ENCODE results near the gene CYSRT1. TPM values are rescaled to one million over a fixed set of nuclear protein-coding genes. Genes with fewer than 3 reads are reported as not detected.

Gene CYSRT1
- total and polyA plus RNA-seq, 2 donors (not counting 1 experiment from before 2014, with no cell fraction given): 0.22 to 0.51 TPM

DNA sequence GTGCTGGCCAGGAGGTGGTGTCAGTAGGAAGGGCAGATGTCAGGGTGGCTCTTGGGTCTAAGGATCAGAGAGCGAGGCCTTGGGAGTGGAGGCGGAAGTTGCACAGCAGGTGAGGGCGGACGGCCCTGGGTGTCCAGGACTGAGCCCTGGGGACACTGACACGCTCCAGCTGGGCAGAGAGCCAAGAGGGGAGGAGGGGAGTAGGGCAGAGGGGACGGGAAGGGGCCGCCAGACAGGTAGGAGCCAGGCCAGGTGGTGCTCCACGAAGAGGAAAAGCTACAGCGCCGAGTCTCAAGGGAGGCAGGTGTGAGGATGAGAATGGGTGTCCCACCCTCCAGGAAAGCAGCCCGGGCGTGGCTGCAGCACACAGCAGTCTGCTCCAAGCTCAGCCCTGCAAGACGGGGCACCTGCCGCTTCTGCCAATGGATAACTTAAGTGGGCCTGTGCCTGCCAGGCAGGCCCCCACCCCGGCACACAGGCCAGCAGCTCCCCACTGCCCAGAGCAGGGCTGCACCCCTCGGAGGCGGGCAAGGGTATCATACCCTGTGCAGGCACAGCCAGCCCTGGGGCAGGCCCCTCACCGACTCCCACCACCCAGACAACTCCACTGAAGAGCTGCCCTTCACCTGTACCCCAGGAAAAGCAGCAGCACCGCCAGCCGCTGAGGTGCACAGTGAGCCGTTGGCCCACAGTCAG, 29.3 kb upstream of the CYSRT1 start:
- Histone ChIP-seq H3K36me3 (replicated peaks in 1 of 2; ENCODE audit: control extremely low read depth in 1 of 2, control insufficient read depth in 1 of 2, extremely low read depth in 1 of 2, insufficient read depth in 2 of 2, low read length in 1 of 2) (peaks cover 0 to 8% of the 10 kb centered on the region in 2 experiments), H3K4me2 (replicated peaks; ENCODE audit: low read depth, low read length, poor library complexity, severe bottlenecking) (no peak overlapping the region), H3K4me1 (ENCODE audit: control insufficient read depth in 2 of 2, insufficient read depth in 2 of 2, low read length in 2 of 2) (peaks cover 8 to 9% of the 10 kb centered on the region in 2 donors), H3K4me3 (ENCODE audit: control extremely low read depth in 1 of 5, extremely low read depth in 1 of 5, insufficient read depth in 1 of 5, low read depth in 2 of 5, low read length in 4 of 5) (no peak overlapping the region), H3K79me2 (ENCODE audit: control insufficient read depth, insufficient read depth, low read length) (peaks cover 82% of the 10 kb centered on the region), H3K9me3 (ENCODE audit: control extremely low read depth in 1 of 3, control insufficient read depth in 2 of 3, insufficient read depth in 1 of 3, low read length in 2 of 3) (no peaks in the 10 kb centered on the region), H3K27ac (ENCODE audit: low read length in 2 of 2) (no peak overlapping the region), H3K9ac (ENCODE audit: low read length) (no peak overlapping the region), H4K20me1 (ENCODE audit: control insufficient read depth, insufficient read depth, low read length, poor library complexity, severe bottlenecking) (peaks cover 42% of the 10 kb centered on the region), H3K27me3 (replicated peaks in 1 of 4; ENCODE audit: control extremely low read depth in 1 of 4, control insufficient read depth in 3 of 4, insufficient read depth in 4 of 4, low read length in 3 of 4) (peaks cover 0 to 6% (median 0%) of the 10 kb centered on the region in 4 experiments), H2AFZ (ENCODE audit: insufficient read depth, low read depth, low read length, poor library complexity, severe bottlenecking) (no peak overlapping the region)
- Mint-ChIP-seq H3K4me3 (no peak overlapping the region), H3K4me1 (peaks cover 6% of the 10 kb centered on the region), H3K27ac (no peak overlapping the region), H3K9me3 (ENCODE audit: insufficient read depth) (no peaks in the 10 kb centered on the region), H3K27me3 (no peaks in the 10 kb centered on the region)
- intact Hi-C loops (cut with micrococcal nuclease): no loop called here
- CTCF ChIA-PET: no interaction called here
- 95% methylated on average over 21 of the region's 21 CpGs for WGBS (ENCODE audit: insufficient coverage)
- TF ChIP-seq, protein P1, sequence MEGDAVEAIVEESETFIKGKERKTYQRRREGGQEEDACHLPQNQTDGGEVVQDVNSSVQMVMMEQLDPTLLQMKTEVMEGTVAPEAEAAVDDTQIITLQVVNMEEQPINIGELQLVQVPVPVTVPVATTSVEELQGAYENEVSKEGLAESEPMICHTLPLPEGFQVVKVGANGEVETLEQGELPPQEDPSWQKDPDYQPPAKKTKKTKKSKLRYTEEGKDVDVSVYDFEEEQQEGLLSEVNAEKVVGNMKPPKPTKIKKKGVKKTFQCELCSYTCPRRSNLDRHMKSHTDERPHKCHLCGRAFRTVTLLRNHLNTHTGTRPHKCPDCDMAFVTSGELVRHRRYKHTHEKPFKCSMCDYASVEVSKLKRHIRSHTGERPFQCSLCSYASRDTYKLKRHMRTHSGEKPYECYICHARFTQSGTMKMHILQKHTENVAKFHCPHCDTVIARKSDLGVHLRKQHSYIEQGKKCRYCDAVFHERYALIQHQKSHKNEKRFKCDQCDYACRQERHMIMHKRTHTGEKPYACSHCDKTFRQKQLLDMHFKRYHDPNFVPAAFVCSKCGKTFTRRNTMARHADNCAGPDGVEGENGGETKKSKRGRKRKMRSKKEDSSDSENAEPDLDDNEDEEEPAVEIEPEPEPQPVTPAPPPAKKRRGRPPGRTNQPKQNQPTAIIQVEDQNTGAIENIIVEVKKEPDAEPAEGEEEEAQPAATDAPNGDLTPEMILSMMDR (IDR thresholded peaks at IDR 0.05): no peak
- no peak for TF ChIP-seq EZH2 (IDR thresholded peaks at IDR 0.05; ENCODE audit: borderline replicate concordance, insufficient read depth, low read depth, low read length, poor library complexity, severe bottlenecking)
- POLR2A ChIA-PET: interaction anchor here (0.7 kb wide), 1 partner anchor 12 kb away, joined by 3 read pairs; no protein-coding TSS in a partner anchor
- DNase-seq: no peak
- no peak for ATAC-seq (ENCODE audit: low read depth)
